GM19372 (cell line): ENCODE results near the gene F9.
"Not testable (repeated sequence)": the region's sequence is repeated elsewhere in the genome, so short reads cannot be mapped to it uniquely, and the experiment has no call there.

ENCODE experiments used
- ATAC-seq: cut with Tn5 transposase; IDR thresholded peaks from one replicate; pipeline ENCODE4 v1.9.1; 2021; ENCODE audit warnings: mild to moderate bottlenecking, low read depth, moderate library complexity; ENCODE audit not compliant: unreplicated experiment

The F9 gene

DNA sequence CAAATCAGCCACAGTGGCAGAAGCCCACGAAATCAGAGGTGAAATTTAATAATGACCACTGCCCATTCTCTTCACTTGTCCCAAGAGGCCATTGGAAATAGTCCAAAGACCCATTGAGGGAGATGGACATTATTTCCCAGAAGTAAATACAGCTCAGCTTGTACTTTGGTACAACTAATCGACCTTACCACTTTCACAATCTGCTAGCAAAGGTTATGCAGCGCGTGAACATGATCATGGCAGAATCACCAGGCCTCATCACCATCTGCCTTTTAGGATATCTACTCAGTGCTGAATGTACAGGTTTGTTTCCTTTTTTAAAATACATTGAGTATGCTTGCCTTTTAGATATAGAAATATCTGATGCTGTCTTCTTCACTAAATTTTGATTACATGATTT is at the start of gene F9:
Gene F9 (plus strand): TSS at position 190 of the 400 bp plus-strand sequence. CDS start 26 bp downstream, at position 216.
- ATAC-seq: no peak

DNA sequence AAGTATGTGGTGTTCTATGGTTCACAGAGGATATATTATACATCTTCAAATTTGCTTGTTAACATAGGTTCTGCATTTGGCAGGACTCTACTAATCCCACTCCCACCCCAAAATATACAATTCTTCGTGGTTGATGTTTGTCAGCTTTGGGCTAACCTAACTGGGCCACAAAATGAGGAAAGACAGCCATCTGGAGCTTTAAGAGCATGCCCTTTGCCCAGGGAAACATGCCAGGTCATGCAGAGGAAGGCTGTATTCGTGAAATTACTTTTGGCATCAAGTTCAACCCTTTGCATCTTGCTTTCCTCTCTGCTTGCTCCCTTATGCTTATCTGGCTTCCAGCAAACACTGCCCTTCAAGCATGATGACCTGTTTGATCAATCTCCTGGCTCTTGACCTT is 46.8 kb upstream of the F9 start:
- ATAC-seq: no peak

DNA sequence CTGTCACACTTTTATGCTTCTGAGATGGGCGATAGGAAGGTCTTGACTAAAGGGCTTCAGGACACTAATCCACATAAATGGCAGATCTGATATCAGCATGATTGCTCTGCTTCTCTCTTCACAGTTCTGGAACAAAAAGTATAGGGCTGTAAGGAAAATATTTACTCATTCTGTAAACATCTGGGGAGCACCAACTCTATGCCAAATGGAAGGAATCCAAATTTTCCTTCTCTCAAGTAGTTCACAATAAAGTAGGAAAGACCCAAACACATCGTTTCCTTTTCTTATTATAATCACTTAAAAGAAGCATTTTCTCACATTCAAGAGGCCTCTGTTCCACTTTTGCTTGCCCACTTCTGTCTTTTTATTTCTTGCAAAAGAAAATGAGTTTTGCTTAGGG is 45.9 kb upstream of the F9 start:
- no peak for ATAC-seq

DNA sequence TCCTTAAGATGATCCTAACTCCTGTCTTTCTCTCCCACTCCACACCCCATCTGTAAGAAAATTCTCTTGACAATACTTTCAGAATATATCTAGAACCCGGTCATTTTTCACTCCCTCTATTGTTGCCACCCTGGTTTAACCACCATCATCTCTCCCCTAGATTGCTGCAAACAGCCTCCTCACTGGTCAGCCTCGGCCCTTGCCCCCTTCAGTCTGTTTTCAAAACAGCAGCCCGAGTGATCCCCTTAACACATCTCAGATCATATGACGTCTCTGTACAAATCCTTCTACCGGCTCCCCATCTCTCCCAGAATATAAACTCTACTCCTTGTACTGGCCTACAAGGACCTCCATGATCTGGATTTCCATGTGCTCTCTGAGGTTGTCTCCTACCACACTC is 35.2 kb upstream of the F9 start:
- ATAC-seq: no peak

DNA sequence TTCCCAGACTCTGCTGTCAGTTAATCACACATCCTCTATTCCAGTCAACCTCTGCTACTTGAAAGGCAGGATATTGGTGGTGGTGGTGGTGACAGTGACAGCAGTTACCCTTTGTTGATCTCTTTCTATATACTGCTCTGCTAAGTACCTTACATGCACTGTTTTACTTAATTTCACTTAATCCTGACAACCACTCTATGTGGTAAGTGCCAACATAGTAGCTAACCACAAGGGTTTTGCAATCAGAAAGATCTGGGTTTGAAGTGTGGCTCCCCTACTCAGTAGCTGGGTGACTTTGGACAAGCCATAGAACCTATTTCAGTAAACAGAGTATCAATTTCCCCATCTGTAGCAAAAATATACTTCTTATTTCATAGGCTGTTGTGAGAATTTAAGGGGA is 24.2 kb upstream of the F9 start:
- ATAC-seq: no peak

DNA sequence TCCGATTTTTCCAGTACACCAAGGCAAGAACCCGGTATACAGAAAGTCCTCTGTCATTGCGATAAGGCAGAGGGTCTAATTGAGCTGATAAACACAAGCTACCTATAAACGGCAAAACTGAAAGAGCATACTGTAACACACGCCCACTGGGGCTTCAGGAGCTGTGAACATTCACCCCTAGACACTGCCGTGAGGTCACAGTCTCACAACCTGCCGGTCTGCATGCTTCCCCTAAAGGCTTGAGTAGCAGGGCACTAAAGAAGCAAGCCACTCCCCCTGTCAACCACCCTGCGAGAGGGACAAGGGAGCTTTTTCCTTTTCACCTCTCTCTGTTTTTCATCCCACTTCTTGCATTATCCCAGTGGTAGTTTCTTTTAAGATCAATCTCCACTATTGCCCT is 22.4 kb upstream of the F9 start:
- no peak for ATAC-seq

DNA sequence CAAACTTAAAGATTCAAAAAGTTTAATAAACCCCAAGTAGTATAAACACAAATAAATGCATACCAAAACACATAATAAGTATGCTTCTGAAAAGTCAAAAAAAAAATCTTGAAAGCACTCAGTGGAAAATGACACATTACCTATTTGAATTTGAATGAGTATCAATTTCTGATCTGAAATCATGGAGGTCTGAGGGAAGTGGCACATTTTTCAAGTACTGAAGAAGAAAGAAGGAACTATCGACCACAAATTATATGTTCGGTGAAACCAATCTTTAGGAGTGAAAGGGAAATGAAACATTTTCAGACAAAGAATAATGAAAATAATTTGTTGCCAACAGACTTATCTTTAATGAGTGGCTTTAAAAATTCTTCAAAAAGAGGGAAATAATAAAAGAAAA is 12.1 kb upstream of the F9 start:
- ATAC-seq: no peak

DNA sequence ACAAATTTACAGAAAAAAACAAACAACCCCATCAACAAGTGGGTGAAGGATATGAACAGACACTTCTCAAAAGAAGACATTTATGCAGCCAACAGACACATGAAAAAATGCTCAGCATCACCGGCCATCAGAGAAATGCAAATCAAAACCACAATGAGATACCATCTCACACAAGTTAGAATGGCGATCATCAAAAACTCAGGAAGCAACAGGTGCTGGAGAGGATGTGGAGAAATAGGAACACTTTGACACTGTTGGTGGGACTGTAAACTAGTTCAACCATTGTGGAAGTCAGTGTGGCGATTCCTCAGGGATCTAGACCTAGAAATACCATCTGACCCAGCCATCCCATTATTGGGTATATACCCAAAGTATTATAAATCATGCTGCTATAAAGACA is 1.7 kb upstream of the F9 start:
- ATAC-seq: not testable (repeated sequence)

DNA sequence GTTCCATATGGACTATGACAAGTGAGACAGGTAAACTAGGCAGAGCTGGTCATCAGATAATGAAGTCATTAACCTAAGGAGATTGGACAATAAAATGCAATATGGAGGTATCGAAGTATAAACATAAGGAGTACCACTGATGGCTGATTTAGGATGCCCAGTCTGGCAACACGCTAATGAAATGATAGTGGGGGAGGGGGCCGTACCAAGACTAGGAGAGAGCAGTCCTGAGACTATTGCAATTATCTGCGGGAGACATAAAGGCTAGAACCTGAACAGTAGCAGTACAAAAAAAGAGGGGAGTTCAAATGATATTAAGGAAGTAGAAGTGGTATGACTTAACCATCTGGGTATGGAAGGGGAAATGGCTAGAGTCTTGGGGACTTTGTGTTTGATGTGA is 2.3 kb downstream of the F9 start:
- ATAC-seq: no peak

DNA sequence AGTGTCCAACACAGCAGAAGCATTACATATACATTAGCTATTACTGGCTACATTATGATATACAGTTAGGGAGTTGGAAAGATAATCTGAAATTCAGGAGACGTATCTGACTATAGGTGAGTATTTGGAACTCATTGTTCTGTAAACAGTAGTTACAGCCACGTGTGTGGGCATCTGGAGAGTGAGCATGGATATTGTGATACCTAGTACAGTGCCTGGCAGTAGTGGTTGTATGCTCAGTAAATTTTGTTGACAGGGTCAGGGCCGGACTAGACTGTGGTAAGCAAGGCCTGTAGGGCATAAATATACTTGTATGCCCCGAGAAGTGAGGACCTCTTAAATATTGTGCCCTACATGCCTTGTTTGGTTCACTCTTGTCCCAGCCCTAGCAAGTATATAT is 2.9 kb downstream of the F9 start:
- ATAC-seq: no peak

DNA sequence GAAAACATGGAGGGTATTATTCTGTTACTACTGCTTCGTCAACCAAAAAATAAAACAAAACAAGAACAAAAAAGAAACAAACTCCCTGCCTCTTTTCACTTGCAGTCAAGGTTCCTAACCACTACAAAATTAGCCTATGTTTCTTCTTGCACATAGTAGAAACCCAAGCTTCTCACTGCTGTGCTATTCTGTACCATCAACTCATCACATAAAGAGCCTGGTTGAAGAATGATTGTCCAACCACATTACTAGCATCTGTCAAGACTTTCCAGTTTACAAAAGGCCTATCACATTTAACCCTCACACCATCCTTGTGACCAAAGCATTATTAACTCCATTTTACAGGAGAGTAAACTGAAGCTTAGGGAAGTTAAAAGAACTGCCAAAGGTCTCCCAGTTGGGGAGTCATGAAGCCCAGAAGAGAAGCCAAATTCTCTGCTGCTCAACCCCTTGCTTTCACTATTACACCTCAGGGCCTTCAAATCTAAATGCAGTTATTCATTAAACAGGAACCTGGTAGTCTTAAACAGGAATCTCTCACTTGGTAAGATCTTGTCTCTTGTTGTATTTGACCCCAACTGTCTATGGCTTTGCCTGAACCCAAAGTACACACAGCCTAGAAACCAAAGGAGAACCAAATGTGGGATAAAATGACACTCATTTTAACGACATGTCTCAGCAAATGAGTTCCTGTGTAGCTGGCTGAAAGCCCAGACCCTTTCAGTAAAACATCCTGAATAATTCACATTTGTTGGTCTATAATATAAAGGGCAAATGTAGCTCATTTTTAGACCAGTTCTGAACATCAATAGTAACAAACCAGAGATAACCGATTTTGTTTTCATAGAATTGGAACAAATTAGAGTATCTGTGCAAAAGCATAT is 8.6 kb downstream of the F9 start:
- peak; percentile 58 for ATAC-seq

DNA sequence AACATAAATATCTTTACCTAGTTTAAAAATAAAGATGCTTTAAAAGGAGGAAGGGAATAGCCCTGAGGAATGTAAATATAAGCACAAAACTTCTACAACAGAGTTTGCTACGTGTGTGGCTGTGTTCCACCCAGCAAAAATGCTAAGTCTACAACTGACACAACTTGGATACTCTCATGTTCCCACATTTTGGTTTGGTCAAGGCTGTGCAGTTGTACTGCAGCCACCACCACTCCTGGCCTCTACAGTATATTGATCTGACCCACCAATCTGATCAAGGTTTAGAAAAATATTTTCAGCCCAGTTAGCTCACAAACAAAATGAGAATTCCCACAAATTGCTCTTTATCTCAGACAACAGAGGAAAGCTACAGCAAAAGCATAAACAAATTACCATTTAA is 12.1 kb downstream of the F9 start:
- no peak for ATAC-seq

DNA sequence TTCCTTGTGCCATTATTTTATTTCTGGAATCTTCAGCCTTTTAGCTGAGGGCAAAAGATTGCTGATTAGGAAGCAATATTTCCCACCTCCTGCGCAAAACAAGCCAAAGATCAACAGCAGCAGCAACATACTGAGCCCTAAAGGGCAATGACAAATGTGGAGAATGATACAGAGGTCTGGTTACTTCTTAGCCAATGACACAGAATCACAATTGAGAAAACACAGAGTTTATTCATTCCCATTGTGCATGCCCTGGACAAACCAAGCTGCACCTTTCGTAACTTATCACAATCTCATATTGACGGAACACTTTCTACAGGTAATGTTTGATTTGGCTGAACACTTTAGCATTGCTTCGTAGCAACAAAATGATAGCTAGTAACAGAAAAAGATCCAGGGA is 13.4 kb downstream of the F9 start:
- no peak for ATAC-seq

DNA sequence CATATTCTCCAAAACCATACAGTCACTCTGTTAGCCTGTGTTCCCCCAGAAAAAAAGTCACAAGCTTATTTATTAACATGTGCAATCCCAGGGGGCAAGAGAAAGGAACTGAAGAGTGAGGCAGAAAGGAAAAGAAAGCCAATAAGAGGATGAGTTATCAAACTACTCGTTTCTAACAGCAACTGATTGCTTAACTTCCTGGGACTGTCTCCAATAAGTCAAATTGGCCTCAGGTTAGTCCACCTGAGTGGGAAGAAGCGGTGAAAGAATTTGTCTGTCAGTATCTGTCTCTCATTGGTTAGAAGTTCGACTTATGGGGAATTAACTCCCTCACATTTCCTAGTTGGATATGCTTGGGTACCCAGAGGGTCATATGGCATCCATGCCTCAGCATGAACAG is 14.1 kb downstream of the F9 start:
- no peak for ATAC-seq

DNA sequence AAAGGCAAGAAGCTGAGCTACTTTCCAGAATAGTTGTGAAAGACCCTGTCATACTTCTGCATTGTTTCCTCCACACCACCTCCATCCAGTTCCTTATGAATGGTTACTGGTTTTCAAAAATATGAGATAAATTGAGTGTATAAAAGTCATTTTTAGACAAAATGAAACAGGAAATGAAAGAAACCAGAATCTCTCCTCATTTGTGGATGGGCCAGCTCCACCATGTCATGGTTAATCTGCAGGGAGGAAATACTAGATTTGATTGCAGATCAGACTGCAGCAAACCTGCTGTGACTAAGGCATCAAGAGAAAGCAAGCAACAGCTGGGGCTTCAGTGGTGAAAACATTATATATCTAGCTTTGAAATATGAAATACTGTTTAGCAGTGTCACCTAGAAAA is 23.8 kb downstream of the F9 start:
- ATAC-seq: peak; percentile 25

DNA sequence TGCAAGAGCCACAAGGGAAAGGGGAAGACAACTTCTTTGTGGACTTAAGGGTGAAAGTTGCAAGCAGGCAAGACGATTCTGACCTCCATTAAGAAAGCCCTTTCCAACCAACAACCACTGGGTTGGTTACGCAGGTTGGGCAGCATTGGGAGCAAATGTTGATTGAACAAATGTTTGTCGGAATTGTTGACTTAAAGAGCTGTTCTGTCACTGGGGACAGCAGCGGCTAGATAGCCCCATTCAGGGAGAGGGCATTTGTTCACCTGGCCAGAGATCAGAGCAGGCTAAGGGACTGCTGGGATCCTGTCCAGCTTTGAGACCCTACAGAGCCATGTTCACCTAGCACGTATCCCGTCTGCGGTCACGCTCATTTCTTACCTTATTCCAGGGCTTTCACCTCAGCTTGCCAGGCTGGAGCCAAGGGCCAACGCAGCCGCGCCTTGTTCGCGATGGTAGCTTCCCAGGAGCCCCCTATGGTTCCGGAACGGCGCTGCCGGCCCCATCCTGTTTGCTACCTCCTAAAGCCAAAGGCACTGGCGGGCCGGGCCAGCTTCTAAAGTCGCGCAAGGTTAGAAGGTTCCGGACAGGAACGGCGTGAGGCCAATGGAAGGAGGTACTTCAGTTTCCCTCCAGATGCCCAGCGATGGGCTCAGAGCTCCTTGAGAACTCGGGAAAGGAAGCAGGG is 24.6 kb downstream of the F9 start:
- no peak for ATAC-seq

DNA sequence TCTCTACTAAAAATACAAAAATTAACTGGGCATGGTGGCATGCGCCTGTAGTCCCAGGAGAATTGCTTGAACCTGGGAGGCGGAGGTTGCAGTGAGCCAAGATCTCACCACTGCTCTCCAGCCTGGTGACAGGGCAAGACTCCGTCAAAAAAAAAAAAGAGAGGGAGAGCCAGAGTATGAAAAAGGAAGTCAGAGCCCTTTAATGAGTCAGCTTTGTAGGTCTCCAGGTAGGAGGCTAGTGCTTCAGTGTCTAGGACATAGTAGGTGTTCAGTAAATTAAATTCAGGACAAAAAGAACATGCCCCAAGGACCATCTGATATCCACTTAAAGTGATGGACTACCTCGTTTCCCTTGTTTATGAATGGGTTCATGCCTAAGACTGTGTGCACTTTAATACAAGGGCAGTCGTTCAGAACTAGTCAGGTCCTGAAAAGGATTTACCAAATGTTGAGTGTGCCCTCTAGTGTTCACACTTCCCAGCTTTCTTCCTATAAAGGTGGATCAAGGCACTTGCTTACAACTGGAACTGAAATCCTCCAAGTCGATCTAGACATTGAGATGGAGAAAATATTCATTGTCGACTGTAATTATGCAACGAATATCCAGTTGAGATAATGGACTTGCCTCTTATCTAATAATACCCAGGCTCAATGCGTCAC is 29.0 kb downstream of the F9 start:
- ATAC-seq: peak; percentile 79

DNA sequence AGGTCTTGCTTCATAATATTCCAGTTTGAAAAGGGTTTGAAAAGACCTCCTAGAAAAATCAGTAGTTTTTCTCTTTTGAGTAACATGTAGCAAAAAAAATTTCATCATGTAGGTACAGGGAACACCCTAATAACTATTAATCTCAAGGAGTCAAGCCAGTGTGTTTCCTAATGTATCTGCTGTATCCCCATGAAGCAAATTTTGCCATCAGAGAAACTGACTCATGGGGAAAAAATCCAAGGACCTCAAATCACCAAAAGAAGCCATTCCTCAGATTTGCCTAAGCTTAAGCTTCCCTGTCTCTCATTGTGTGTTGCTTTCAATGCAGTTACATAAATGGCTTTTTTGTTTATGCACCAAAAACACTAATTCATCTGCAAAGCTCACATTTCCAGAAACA is 29.7 kb downstream of the F9 start:
- ATAC-seq: no peak

DNA sequence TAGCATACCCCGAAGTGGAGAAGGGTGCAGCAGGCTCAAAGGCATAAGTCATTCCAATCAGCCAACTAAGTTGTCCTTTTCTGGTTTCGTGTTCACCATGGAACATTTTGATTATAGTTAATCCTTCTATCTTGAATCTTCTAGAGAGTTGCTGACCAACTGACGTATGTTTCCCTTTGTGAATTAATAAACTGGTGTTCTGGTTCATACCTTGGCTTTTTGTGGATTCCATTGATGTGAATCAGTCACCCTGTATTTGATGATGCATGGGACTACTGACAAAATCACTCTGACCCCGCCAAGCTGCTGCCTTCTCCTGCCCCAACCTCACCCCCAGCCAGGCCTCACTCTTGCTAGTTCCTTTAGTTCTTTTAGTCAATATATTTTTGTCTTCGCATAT is 32.7 kb downstream of the F9 start:
- no peak for ATAC-seq

DNA sequence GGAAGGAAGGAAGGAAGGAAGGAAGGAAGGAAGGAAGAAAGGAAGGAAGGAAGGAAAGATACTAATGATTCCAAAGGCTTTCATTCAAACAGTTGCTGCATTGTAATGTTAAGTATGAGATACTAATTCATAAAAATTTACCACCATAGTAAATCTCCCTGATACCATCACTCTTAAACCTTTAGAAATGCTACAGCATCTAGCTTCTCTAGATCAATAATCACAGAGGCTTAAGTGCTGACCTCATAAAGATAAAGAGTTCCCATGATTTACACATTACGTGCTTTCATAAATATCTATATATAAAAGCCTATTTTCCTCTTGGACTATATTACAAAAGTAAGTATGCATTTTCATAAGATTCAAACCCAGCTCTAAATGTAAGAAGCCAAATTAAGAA is 36.4 kb downstream of the F9 start:
- no peak for ATAC-seq

DNA sequence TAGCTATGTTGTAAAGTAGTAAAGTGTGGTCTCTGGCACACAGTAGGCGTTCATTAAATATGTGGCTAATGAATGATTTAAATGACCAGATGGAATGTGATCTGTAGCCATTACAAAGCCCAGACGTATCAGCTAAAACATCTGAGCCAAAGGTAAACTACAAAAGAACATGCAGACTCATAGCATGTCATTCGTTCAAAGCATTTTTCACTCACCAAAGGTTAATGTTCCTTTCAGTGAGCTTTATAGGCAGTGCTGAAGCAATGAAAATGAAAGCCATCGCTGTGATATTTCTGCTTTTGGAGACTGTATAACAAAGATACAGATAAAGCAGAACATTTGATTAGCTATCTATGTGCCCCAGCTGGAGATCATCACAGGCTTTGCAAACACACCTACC is 50.5 kb downstream of the F9 start:
- ATAC-seq: no peak

DNA sequence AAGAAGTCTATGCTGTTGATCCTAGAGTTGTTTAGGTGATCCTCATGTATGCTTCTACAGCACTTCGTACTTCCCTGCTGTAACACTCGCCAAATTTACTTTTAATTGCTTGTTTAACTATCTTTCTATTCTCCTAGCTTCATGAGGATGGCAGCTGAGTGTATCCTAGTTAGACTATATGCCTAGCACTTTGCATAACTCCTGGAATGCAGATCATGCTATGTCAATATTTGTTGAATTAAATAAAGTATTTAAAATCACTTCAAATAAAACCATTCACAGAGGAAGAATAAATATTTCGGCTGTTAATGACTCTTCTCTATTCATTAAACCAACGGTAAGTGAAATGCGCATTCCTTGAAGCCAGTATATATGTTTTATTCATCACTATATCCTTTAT is 55.1 kb downstream of the F9 start:
- ATAC-seq: no peak
